ENCODE data around the gene PRDM10.
"Not testable (repeated sequence)": the region's sequence is repeated elsewhere in the genome, so short reads cannot be mapped to it uniquely, and the experiment has no call there.

PRDM10 gene

GRCh38 chr11:130002352-130002845 lies at the start of gene PRDM10:
TSS of gene PRDM10 (minus strand) at chr11:130002835. CDS start at chr11:129960964, 41,871 bp downstream.
- peak; percentile 93 for DNase-seq

GRCh38 chr11:130051082-130051481 lies 48.4 kb upstream of the PRDM10 start:
- no peak for DNase-seq

- DNase-seq = no peak
Measured at GRCh38 chr11:130050257-130050656, 47.6 kb upstream of the PRDM10 start.

GRCh38 chr11:130049328-130049771 lies 46.7 kb upstream of the PRDM10 start:
- DNase-seq = no peak

- DNase-seq = no peak
Measured at GRCh38 chr11:130047141-130047540, 44.5 kb upstream of the PRDM10 start.

- no peak for DNase-seq
Measured at GRCh38 chr11:130043575-130043974, 40.9 kb upstream of the PRDM10 start.

- no peak for DNase-seq
Measured at GRCh38 chr11:130042093-130042591, 39.5 kb upstream of the PRDM10 start.

GRCh38 chr11:130040281-130040940 lies 37.8 kb upstream of the PRDM10 start:
- DNase-seq = no peak

- no peak for DNase-seq
Measured at GRCh38 chr11:130037881-130038585, 35.4 kb upstream of the PRDM10 start.

GRCh38 chr11:130037058-130037457 lies 34.4 kb upstream of the PRDM10 start:
- DNase-seq = no peak

- DNase-seq = no peak
Measured at GRCh38 chr11:130034236-130034635, 31.6 kb upstream of the PRDM10 start.

GRCh38 chr11:130032931-130033330 lies 30.3 kb upstream of the PRDM10 start:
- DNase-seq = no peak

GRCh38 chr11:130031945-130032344 lies 29.3 kb upstream of the PRDM10 start:
- DNase-seq = no peak

GRCh38 chr11:130031056-130031455 lies 28.4 kb upstream of the PRDM10 start:
- DNase-seq = no peak

GRCh38 chr11:130029137-130029536 lies 26.5 kb upstream of the PRDM10 start:
- no peak for DNase-seq

- no peak for DNase-seq
Measured at GRCh38 chr11:130025371-130025770, 22.7 kb upstream of the PRDM10 start.

- DNase-seq = no peak
Measured at GRCh38 chr11:130024361-130024760, 21.7 kb upstream of the PRDM10 start.

- DNase-seq = no peak
Measured at GRCh38 chr11:130023204-130023603, 20.6 kb upstream of the PRDM10 start.

- no peak for DNase-seq
Measured at GRCh38 chr11:130022799-130023198, 20.2 kb upstream of the PRDM10 start.

GRCh38 chr11:130021606-130022005 lies 19.0 kb upstream of the PRDM10 start:
- not testable (repeated sequence) for DNase-seq

GRCh38 chr11:130020323-130020722 lies 17.7 kb upstream of the PRDM10 start:
- no peak for DNase-seq

GRCh38 chr11:130015846-130016245 lies 13.2 kb upstream of the PRDM10 start:
- DNase-seq = not testable (repeated sequence)

- DNase-seq = no peak
Measured at GRCh38 chr11:130008326-130008725, 5.7 kb upstream of the PRDM10 start.

GRCh38 chr11:130006929-130007328 lies 4.3 kb upstream of the PRDM10 start:
- DNase-seq = no peak

Data from activated gamma-delta T cell treated with Interleukin-2 at 50 U/mL for 16 hours (primary cell).